H9 (cell line): Measurements from ENCODE around the gene HS3ST1. TPM values are rescaled to one million over a fixed set of nuclear protein-coding genes. Genes with fewer than 3 reads are reported as not detected.

Experiments used
- DNase-seq: peaks from one replicate; pipeline ENCODE4 v3.0.0-alpha.2; 2017
- H2AFZ ChIP-seq: one replicate; pipeline ENCODE4 v1.6.1; 2013; ENCODE audit warnings: mild to moderate bottlenecking, low read length, control low read depth, moderate library complexity
- H2AK5ac ChIP-seq: 2 replicates; pipeline ENCODE4 v1.6.1; 2013; ENCODE audit warnings: low read length, control low read depth, mixed read lengths; ENCODE audit not compliant: insufficient read length
- H2BK120ac ChIP-seq: one replicate; pipeline ENCODE4 v1.6.1; 2013; ENCODE audit warnings: low read depth, mild to moderate bottlenecking, low read length, control low read depth, inconsistent platforms; ENCODE audit not compliant: poor library complexity, severe bottlenecking
- H2BK12ac ChIP-seq: 2 replicates; pipeline ENCODE4 v1.6.1; 2013; ENCODE audit warnings: low read length, control low read depth, mixed read lengths, low read depth; ENCODE audit not compliant: insufficient read length
- H2BK15ac ChIP-seq: 2 replicates; pipeline ENCODE4 v1.6.1; 2013; ENCODE audit warnings: low read depth, low read length, control low read depth
- H2BK20ac ChIP-seq: one replicate; pipeline ENCODE4 v1.6.1; 2013; ENCODE audit warnings: low read depth, mild to moderate bottlenecking, low read length, control low read depth, inconsistent platforms; ENCODE audit not compliant: poor library complexity, severe bottlenecking
- H2BK5ac ChIP-seq: 2 replicates; pipeline ENCODE4 v1.6.1; 2013; ENCODE audit warnings: low read length, control low read depth, mixed read lengths; ENCODE audit not compliant: insufficient read length
- H3K14ac ChIP-seq: 2 replicates; pipeline ENCODE4 v1.6.1; 2013; ENCODE audit warnings: low read length, control low read depth; ENCODE audit not compliant: insufficient read depth
- H3K18ac ChIP-seq: 2 replicates; pipeline ENCODE4 v1.6.1; 2013; ENCODE audit warnings: low read depth, mild to moderate bottlenecking, mixed read lengths, low read length, control low read depth; ENCODE audit not compliant: insufficient read length
- H3K23ac ChIP-seq: 2 replicates; pipeline ENCODE4 v1.6.1; 2013; ENCODE audit warnings: low read length, control low read depth, mixed read lengths, low read depth; ENCODE audit not compliant: insufficient read length
- H3K23me2 ChIP-seq: 2 replicates; pipeline ENCODE4 v1.6.1; 2013; ENCODE audit warnings: low read depth, mild to moderate bottlenecking, mixed read lengths, low read length, control low read depth; ENCODE audit not compliant: insufficient read length, poor library complexity, severe bottlenecking
- H3K27ac ChIP-seq: 2 replicates; pipeline ENCODE4 v1.5.1; 2013; ENCODE audit warnings: low read length, control low read depth, mixed read lengths, low read depth; ENCODE audit not compliant: insufficient read length
- H3K27me3 ChIP-seq: 2 replicates; pipeline ENCODE4 v1.6.1; 2013; ENCODE audit warnings: low read length, control low read depth, inconsistent platforms; ENCODE audit not compliant: insufficient read depth
- H3K4ac ChIP-seq: 2 replicates; pipeline ENCODE4 v1.6.1; 2013; ENCODE audit warnings: low read depth, mild to moderate bottlenecking, control low read depth, inconsistent platforms, low read length, moderate library complexity
- H3K4me1 ChIP-seq: 2 replicates; pipeline ENCODE4 v1.6.1; 2013; ENCODE audit warnings: low read length, control low read depth, inconsistent platforms; ENCODE audit not compliant: insufficient read depth
- H3K4me2 ChIP-seq: 2 replicates; pipeline ENCODE4 v1.6.1; 2013; ENCODE audit warnings: low read length, control low read depth, mixed read lengths; ENCODE audit not compliant: insufficient read length, insufficient read depth
- H3K56ac ChIP-seq: 2 replicates; pipeline ENCODE4 v1.6.1; 2013; ENCODE audit warnings: low read depth, mild to moderate bottlenecking, mixed read lengths, low read length, control low read depth; ENCODE audit not compliant: insufficient read length
- H3K79me1 ChIP-seq: 2 replicates; pipeline ENCODE4 v1.6.1; 2013; ENCODE audit warnings: low read depth, mild to moderate bottlenecking, moderate library complexity, low read length, control low read depth, inconsistent platforms; ENCODE audit not compliant: insufficient read depth, poor library complexity, severe bottlenecking
- H3K79me2 ChIP-seq: 2 replicates; pipeline ENCODE4 v1.6.1; 2013; ENCODE audit warnings: low read length, control low read depth, inconsistent platforms; ENCODE audit not compliant: insufficient read depth
- H3K9ac ChIP-seq: 2 replicates; pipeline ENCODE4 v1.6.1; 2013; ENCODE audit warnings: low read length, control low read depth, mixed read lengths; ENCODE audit not compliant: insufficient read length; ENCODE audit errors: extremely low read depth
- H3K9me3 ChIP-seq: one replicate; pipeline ENCODE4 v1.6.1; 2013; ENCODE audit warnings: low read depth, low read length, inconsistent platforms; ENCODE audit not compliant: control insufficient read depth
- H3T11ph ChIP-seq: one replicate; pipeline ENCODE4 v1.6.1; 2013; ENCODE audit warnings: mild to moderate bottlenecking, low read length, control low read depth, inconsistent platforms
- H4K20me1 ChIP-seq: one replicate; pipeline ENCODE4 v1.6.1; 2013; ENCODE audit not compliant: control insufficient read depth, insufficient read length, insufficient read depth
- H4K5ac ChIP-seq: 2 replicates; pipeline ENCODE4 v1.6.1; 2013; ENCODE audit warnings: low read depth, mild to moderate bottlenecking, mixed read lengths, low read length, control low read depth; ENCODE audit not compliant: insufficient read length
- H4K8ac ChIP-seq: replicated peaks from 2 replicates; pipeline ENCODE4 v1.6.1; 2013; ENCODE audit warnings: low read length, control low read depth, mixed read lengths, low read depth; ENCODE audit not compliant: insufficient read length
- H4K91ac ChIP-seq: 2 replicates; pipeline ENCODE4 v1.6.1; 2013; ENCODE audit warnings: low read depth, mild to moderate bottlenecking, moderate library complexity, mixed read lengths, low read length, control low read depth; ENCODE audit not compliant: insufficient read length
- H3K27ac Mint-ChIP-seq, 3 experiments: 2 replicates in 2 of 3; 3 replicates in 1 of 3; pipeline ENCODE4 v1.8.0; 2020 to 2021; ENCODE audit warnings: mixed read lengths in 3 of 3, mild to moderate bottlenecking in 1 of 3, moderate library complexity in 1 of 3
- H3K27me3 Mint-ChIP-seq: 2 replicates; pipeline ENCODE4 v1.8.0; 2021; ENCODE audit warnings: low read depth, mild to moderate bottlenecking, moderate library complexity, mixed read lengths
- H3K36me3 Mint-ChIP-seq, 3 experiments: 2 replicates in 2 of 3; 3 replicates in 1 of 3; pipeline ENCODE4 v1.8.0; 2020 to 2021; ENCODE audit warnings: low read depth in 3 of 3, mixed read lengths in 3 of 3; ENCODE audit not compliant: insufficient read depth in 1 of 3
- H3K4me1 Mint-ChIP-seq, 2 experiments: 2 replicates each; pipeline ENCODE4 v1.8.0; 2020; ENCODE audit warnings: mixed read lengths in 2 of 2
- H3K4me3 Mint-ChIP-seq, 2 experiments: 2 replicates in 1 of 2; 3 replicates in 1 of 2; pipeline ENCODE4 v1.8.0; 2020 to 2021; ENCODE audit warnings: mild to moderate bottlenecking in 2 of 2, mixed read lengths in 2 of 2, moderate library complexity in 1 of 2
- H3K9me3 Mint-ChIP-seq, 2 experiments: 2 replicates in 1 of 2; 3 replicates in 1 of 2; pipeline ENCODE4 v1.8.0; 2020; ENCODE audit warnings: mild to moderate bottlenecking in 2 of 2, mixed read lengths in 2 of 2, moderate library complexity in 1 of 2
- WGBS: extraction: QIAGEN DNeasy Blood & Tissue Kit; methylation state at CpG from one replicate; pipeline ENCODE4 v1.1.7; 2013; ENCODE audit warnings: missing lambda C conversion rate, low lambda C conversion rate, mixed read lengths; ENCODE audit not compliant: insufficient read length; ENCODE audit errors: extremely low coverage; 5-methylcytosine and 5-hydroxymethylcytosine counted together
- total RNA-seq: library from RNA; stranded (reverse); gene quantifications from 2 replicates; pipeline ENCODE4 v1.2.1, GENCODE V29; 2021
- TF ChIP-seq, protein P1 (sequence below): fragments of 200-600 bp; sonication (generic); conservative IDR thresholded peaks from 3 replicates; pipeline ENCODE4 v1.8.0; 2021; ENCODE audit warnings: antibody characterized with exemption, mild to moderate bottlenecking

Gene HS3ST1
- total RNA-seq, 1 experiment from 2014 or later = 0.04 TPM

DNA sequence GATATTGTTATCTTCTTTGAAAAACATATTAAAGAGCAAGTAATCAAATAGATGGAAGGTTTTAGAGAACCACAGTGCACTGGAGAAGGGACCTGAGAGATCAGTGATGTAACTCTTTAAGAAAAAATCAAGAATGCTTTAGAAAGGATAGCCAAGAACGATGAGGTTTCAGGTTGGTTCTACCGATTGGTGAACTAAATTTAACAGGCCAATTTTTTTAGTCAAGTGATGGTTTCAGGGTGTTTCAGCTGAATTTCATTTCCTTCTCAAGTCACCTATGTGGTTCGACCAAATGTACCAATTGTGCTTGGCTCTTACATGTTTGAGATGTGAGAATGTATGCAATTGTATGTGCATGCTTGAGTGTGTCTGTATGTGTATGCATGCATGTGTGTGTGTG is 26.5 kb downstream of the HS3ST1 start:
- Histone ChIP-seq H2BK20ac (no peak overlapping the region), H3K27ac (no peak overlapping the region), H3K79me1 (no peaks in the 10 kb centered on the region), H2AFZ (no peak overlapping the region), H3K56ac (no peak overlapping the region), H3T11ph (no peak overlapping the region), H3K4me1 (no peaks in the 10 kb centered on the region; the same call in 1 of the 2 replicates), H4K5ac (no peak overlapping the region), H3K27me3 (no peaks in the 10 kb centered on the region), H3K14ac (no peak overlapping the region), H3K4me2 (no peak overlapping the region), H3K23ac (no peak overlapping the region), H2AK5ac (no peak overlapping the region), H4K20me1 (no peaks in the 10 kb centered on the region), H3K9me3 (no peaks in the 10 kb centered on the region), H2BK120ac (no peak overlapping the region), H3K18ac (no peak overlapping the region), H4K8ac (no peak overlapping the region), H2BK12ac (no peak overlapping the region), H3K23me2 (no peaks in the 10 kb centered on the region), H2BK5ac (no peak overlapping the region), H3K9ac (no peak overlapping the region), H3K79me2 (no peaks in the 10 kb centered on the region), H3K4ac (no peak overlapping the region), H4K91ac (no peak overlapping the region), H2BK15ac (no peak overlapping the region)
- Mint-ChIP-seq H3K4me1 (peaks cover 22 to 23% of the 10 kb centered on the region in 2 experiments), H3K4me3 (no peak overlapping the region), H3K36me3 (no peaks in the 10 kb centered on the region), H3K27ac (no peak overlapping the region), H3K9me3 (no peaks in the 10 kb centered on the region), H3K27me3 (no peaks in the 10 kb centered on the region)
- no peak for DNase-seq
- WGBS = no CpG with 5 or more reads among the region's 3 CpGs
- TF ChIP-seq, protein P1, sequence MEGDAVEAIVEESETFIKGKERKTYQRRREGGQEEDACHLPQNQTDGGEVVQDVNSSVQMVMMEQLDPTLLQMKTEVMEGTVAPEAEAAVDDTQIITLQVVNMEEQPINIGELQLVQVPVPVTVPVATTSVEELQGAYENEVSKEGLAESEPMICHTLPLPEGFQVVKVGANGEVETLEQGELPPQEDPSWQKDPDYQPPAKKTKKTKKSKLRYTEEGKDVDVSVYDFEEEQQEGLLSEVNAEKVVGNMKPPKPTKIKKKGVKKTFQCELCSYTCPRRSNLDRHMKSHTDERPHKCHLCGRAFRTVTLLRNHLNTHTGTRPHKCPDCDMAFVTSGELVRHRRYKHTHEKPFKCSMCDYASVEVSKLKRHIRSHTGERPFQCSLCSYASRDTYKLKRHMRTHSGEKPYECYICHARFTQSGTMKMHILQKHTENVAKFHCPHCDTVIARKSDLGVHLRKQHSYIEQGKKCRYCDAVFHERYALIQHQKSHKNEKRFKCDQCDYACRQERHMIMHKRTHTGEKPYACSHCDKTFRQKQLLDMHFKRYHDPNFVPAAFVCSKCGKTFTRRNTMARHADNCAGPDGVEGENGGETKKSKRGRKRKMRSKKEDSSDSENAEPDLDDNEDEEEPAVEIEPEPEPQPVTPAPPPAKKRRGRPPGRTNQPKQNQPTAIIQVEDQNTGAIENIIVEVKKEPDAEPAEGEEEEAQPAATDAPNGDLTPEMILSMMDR = no peak
